ENCODE data around the gene ZNF423.

GRCh38 chr16:49562228-49562627, 293.7 kb downstream of the ZNF423 start:
- no peak for TF ChIP-seq POLR2A (IDR thresholded peaks at IDR 0.05)
- no peak for TF ChIP-seq CTCF (IDR thresholded peaks at IDR 0.05)
